Measurements from ENCODE around the gene YPEL1. TPM values are rescaled to one million over a fixed set of nuclear protein-coding genes. Genes with fewer than 3 reads are reported as not detected.

YPEL1 gene
- total and polyA plus RNA-seq, 2 of the 8 experiments (the other 6 are each of a cell fraction or from before 2014, with no cell fraction given), result 6.0 to 6.7 TPM

- Histone ChIP-seq H2BK120ac (replicated peaks; ENCODE audit: low read depth, low read length) (no peak overlapping the region), H4K5ac (ENCODE audit: insufficient read length, low read depth, low read length) (no peak overlapping the region), H2BK12ac (ENCODE audit: low read depth, low read length) (no peak overlapping the region), H4K8ac (ENCODE audit: extremely low read depth, insufficient read depth, low read length) (peak overlapping the region; percentile 14; the same call in 1 of the 2 replicates), H3K23me2 (ENCODE audit: low read depth, low read length) (no peaks in the 10 kb centered on the region), H3K18ac (ENCODE audit: extremely low read depth, low read length) (no peak overlapping the region; the same call in 1 of the 2 replicates), H2AFZ (ENCODE audit: low read length) (peak overlapping the region; percentile 70; the same call in 1 of the 2 replicates), H3K36me3 (ENCODE audit: control insufficient read depth in 2 of 4, insufficient read depth in 4 of 4, low read length in 3 of 4) (no peaks in the 10 kb centered on the region), H3K4me2 (ENCODE audit: insufficient read depth in 1 of 2, low read depth in 2 of 2, low read length in 2 of 2) (peak overlapping the region; percentile 63 to 80), H3K79me2 (ENCODE audit: control insufficient read depth in 1 of 2, insufficient read depth in 2 of 2, low read length in 2 of 2) (peaks cover 0 to 3% of the 10 kb centered on the region in 2 experiments; a peak in 1 of 4 replicates), H4K20me1 (replicated peaks in 1 of 2; ENCODE audit: control insufficient read depth in 1 of 2, insufficient read depth in 2 of 2, low read length in 2 of 2) (no peaks in the 10 kb centered on the region), H3K14ac (ENCODE audit: insufficient read length) (no peak overlapping the region), H3K27me3 (replicated peaks in 1 of 4; ENCODE audit: control insufficient read depth in 3 of 4, extremely low read depth in 1 of 4, insufficient read depth in 3 of 4, low read length in 3 of 4) (no peaks in the 10 kb centered on the region; a peak in 1 of 7 replicates), H3K9me3 (ENCODE audit: insufficient read depth in 2 of 2, low read depth in 1 of 2, low read length in 1 of 2) (no peaks in the 10 kb centered on the region), H3K4ac (replicated peaks; ENCODE audit: insufficient read length, low read depth, low read length) (peak overlapping the region; percentile 53), H3K9ac (replicated peaks in 1 of 4; ENCODE audit: extremely low read depth in 1 of 4, low read depth in 3 of 4, low read length in 3 of 4) (no peak overlapping the region), H3K27ac (ENCODE audit: low read depth, low read length) (no peak overlapping the region), H4K91ac (replicated peaks; ENCODE audit: insufficient read length, low read length) (no peak overlapping the region), H3K4me3 (ENCODE audit: extremely low read depth in 1 of 4, insufficient read depth in 2 of 4, low read depth in 3 of 4, low read length in 4 of 4) (peak overlapping the region; percentile 68 to 90 (median 79); a peak in 7 of 8 replicates), H2BK5ac (ENCODE audit: low read depth, low read length) (no peak overlapping the region), H2BK15ac (ENCODE audit: low read length) (no peak overlapping the region), H2AK5ac (ENCODE audit: low read depth, low read length) (no peak overlapping the region), H3K23ac (ENCODE audit: insufficient read length) (no peak overlapping the region), H3K4me1 (replicated peaks in 1 of 4; ENCODE audit: control insufficient read depth in 3 of 4, insufficient read depth in 4 of 4, low read length in 3 of 4) (peaks cover 0 to 3% (median 0%) of the 10 kb centered on the region in 4 experiments; a peak in 1 of 7 replicates), H2BK20ac (ENCODE audit: low read length) (no peak overlapping the region), H3K79me1 (ENCODE audit: low read depth, low read length) (no peaks in the 10 kb centered on the region), H3K56ac (replicated peaks; ENCODE audit: insufficient read length, low read depth, low read length) (no peak overlapping the region)
- WGBS, 2 experiments (ENCODE audit: extremely low coverage in 1 of 2, insufficient coverage in 1 of 2, insufficient read length in 1 of 2, insufficient replicate concordance in 2 of 2, low coverage in 1 of 2, low lambda C conversion rate in 2 of 2, missing lambda C conversion rate in 1 of 2), result 78% methylated on average over 26 of the region's 26 CpGs; no CpG with 5 or more reads in 1 of the 2 experiments
- DNase-seq (ENCODE audit: low read depth in 1 of 2, low spot score in 2 of 2) (no peak), FAIRE-seq (no peak)
- CTCF ChIA-PET (ENCODE audit: partially characterized antibody), result interaction anchor here (0.8 to 2.6 kb wide), 5 partner anchors 13 to 274 kb away, joined by 3 to 8 read pairs (median 5); no protein-coding TSS in a partner anchor
- POLR2A ChIA-PET (ENCODE audit: partially characterized antibody), result interaction anchor here (0.9 to 4.2 kb wide), 11 partner anchors 7 to 273 kb away, joined by 3 to 27 read pairs (median 4); no protein-coding TSS in a partner anchor
- TF ChIP-seq NANOG (IDR thresholded peaks at IDR 0.05; ENCODE audit: insufficient read depth, low read depth, low read length, poor library complexity, severe bottlenecking) (no peak), BCL11A (IDR thresholded peaks at IDR 0.05; ENCODE audit: low read depth in 2 of 2, low read length in 2 of 2) (no peak), E2F6 (IDR thresholded peaks at IDR 0.05) (no peak), PHF8 (conservative IDR thresholded peaks at IDR 0.05; ENCODE audit: low read depth, low read length) (no peak), ATF2 (IDR thresholded peaks at IDR 0.05; ENCODE audit: low read length) (no peak), SP2 (IDR thresholded peaks at IDR 0.05; ENCODE audit: low read length) (no peak), SIRT6 (IDR thresholded peaks at IDR 0.05; ENCODE audit: low read length) (no peak), MAFK (IDR thresholded peaks at IDR 0.05; ENCODE audit: low read depth, low read length) (no peak), JUND (IDR thresholded peaks at IDR 0.05; ENCODE audit: low read length) (no peak)
These were observed 70.3 kb downstream of the YPEL1 start for GRCh38 chr22:21665047-21665851.

Measured in H1 (cell line).